Measurements from ENCODE around the gene KIAA0513.

DNA sequence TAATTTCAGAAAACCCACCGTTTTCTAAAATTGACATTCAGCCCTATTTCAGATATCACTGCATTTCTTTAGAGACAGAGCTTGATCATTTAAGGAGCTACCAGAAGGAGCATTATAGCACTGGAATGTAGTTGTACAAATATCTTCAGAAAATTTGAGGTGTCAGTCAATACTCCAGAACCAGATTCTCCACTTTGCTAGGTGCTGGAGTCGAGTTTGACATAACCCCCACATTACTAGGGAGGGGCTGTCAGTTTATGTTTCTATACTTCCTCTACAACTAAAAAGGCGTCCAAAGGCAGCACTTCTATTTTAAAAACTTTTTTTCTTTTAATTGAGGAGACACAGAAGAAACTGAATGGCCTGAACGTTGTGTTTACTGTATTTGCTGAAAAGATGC, 892 bp upstream of the KIAA0513 start:
- no peak for TF ChIP-seq POLR2A (IDR thresholded peaks at IDR 0.05)
- TF ChIP-seq, protein P1, sequence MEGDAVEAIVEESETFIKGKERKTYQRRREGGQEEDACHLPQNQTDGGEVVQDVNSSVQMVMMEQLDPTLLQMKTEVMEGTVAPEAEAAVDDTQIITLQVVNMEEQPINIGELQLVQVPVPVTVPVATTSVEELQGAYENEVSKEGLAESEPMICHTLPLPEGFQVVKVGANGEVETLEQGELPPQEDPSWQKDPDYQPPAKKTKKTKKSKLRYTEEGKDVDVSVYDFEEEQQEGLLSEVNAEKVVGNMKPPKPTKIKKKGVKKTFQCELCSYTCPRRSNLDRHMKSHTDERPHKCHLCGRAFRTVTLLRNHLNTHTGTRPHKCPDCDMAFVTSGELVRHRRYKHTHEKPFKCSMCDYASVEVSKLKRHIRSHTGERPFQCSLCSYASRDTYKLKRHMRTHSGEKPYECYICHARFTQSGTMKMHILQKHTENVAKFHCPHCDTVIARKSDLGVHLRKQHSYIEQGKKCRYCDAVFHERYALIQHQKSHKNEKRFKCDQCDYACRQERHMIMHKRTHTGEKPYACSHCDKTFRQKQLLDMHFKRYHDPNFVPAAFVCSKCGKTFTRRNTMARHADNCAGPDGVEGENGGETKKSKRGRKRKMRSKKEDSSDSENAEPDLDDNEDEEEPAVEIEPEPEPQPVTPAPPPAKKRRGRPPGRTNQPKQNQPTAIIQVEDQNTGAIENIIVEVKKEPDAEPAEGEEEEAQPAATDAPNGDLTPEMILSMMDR (IDR thresholded peaks at IDR 0.05), result no peak

All from Peyer's patch (tissue), 4 donors.